Activated CD4-positive, alpha-beta memory T cell treated with anti-CD3 and anti-CD28 coated beads, Interleukin-2, amount 10 ng/mL, durations not matched to agents 7 days and 5 days (primary cell): ENCODE measurements around the gene LOXL4. TPM values are rescaled to one million over a fixed set of nuclear protein-coding genes. Genes with fewer than 3 reads are reported as not detected.

Source experiments
- CTCF ChIA-PET: fragments of 350-600 bp; sonication (Branson Sonifier 250); formaldehyde crosslinking; loops from one replicate; lab custom pipeline; 2021; ENCODE audit warnings: antibody characterized with exemption, inconsistent platforms; lab: Charles Lee
- POLR2A ChIA-PET: fragments of 350-600 bp; sonication (Branson Sonifier 250); formaldehyde crosslinking; loops from one replicate; lab custom pipeline; 2021; ENCODE audit warnings: antibody characterized with exemption; lab: Charles Lee
- DNase-seq: peaks from one replicate; pipeline ENCODE4 v3.0.0-alpha.2; 2020
- H3K27ac Mint-ChIP-seq: one replicate; pipeline ENCODE4 v1.8.0; 2021; ENCODE audit warnings: mild to moderate bottlenecking, mixed read lengths
- H3K27me3 Mint-ChIP-seq: one replicate; pipeline ENCODE4 v1.8.0; 2021; ENCODE audit warnings: mixed read lengths
- H3K36me3 Mint-ChIP-seq: one replicate; pipeline ENCODE4 v1.8.0; 2021; ENCODE audit warnings: low read depth, mixed read lengths
- H3K4me1 Mint-ChIP-seq: one replicate; pipeline ENCODE4 v1.8.0; 2021; ENCODE audit warnings: mixed read lengths
- H3K4me3 Mint-ChIP-seq: one replicate; pipeline ENCODE4 v1.8.0; 2021; ENCODE audit warnings: mild to moderate bottlenecking, mixed read lengths
- H3K9me3 Mint-ChIP-seq: one replicate; pipeline ENCODE4 v1.8.0; 2021; ENCODE audit warnings: mixed read lengths
- total RNA-seq, 2 experiments: library from RNA; stranded (reverse); gene quantifications; one replicate each; pipeline ENCODE4 v1.2.3, GENCODE V29; 2021

LOXL4 gene
- total RNA-seq, 2 experiments from 2014 or later, result not detected

GRCh38 chr10:98306501-98306900, 38.5 kb upstream of the LOXL4 start:
- no peak overlapping the region for H3K27ac Mint-ChIP-seq
- no peaks in the 10 kb centered on the region for H3K36me3 Mint-ChIP-seq
- CTCF ChIA-PET, result interaction anchor here (1.5 kb wide), 1 partner anchor 136 kb away, joined by 4 read pairs; no protein-coding TSS in a partner anchor
- peaks cover 2% of the 10 kb centered on the region for H3K9me3 Mint-ChIP-seq
- H3K4me1 Mint-ChIP-seq, result peaks cover 2% of the 10 kb centered on the region
- DNase-seq, result no peak
- H3K27me3 Mint-ChIP-seq, result peaks cover 36% of the 10 kb centered on the region
- POLR2A ChIA-PET, result no interaction called here
- H3K4me3 Mint-ChIP-seq, result no peak overlapping the region

DNA sequence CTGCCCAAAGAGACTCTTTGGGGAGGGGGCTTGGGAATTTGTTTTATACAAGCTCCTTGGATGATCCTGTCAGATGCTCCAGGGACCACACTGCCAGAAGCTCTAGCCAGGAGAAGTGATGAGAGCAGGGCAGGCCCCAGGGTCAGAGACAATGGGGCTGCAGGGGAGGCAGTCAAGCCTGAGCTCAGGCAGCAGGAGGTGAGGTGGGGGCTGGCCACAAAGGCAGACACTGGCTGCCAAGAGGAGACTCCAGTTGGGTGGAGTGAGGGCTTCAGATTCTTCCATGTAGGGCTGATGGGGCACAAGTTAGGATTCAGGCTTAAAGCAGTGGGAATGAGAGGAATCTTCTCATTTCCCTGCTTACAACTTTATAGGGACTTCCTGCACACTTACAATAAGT, 35.6 kb upstream of the LOXL4 start:
- no peak for DNase-seq
- POLR2A ChIA-PET, result no interaction called here
- Mint-ChIP-seq H3K27me3 (peaks cover 20% of the 10 kb centered on the region), H3K27ac (no peak overlapping the region), H3K36me3 (no peaks in the 10 kb centered on the region), H3K4me1 (no peaks in the 10 kb centered on the region), H3K9me3 (peaks cover 2% of the 10 kb centered on the region), H3K4me3 (no peak overlapping the region)
- CTCF ChIA-PET, result no interaction called here

DNA sequence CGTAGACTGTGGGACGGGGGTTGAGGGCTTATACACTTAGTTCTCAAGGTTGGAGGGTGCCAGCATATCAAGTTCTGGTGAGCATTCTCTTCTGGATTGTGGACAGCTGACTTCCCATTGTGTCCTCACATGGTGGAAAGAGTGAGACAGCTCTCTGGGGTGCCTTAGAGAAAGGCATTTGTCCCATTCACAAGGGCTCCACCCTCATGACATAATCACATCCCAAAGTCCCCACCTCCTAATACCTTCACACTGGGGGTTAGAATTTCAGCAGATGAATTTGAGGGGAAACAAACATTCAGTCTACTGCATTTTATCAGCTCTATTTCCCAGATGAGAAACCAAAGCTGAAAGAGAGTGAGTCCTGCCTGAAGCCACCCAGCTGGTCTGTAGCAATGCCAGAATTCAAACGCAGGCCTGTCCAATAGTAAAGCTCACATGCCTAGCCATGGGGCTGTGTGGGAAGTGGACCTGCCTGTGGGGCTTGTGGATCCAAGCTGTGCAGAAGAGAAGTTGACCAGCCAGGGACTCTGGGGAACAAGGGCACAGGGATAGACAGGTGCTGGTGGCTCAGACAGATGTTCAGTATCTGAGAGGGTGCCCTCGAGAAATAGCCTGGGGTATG, 34.9 kb upstream of the LOXL4 start:
- Mint-ChIP-seq H3K36me3 (no peaks in the 10 kb centered on the region), H3K9me3 (peaks cover 2% of the 10 kb centered on the region), H3K4me3 (no peak overlapping the region), H3K27me3 (peaks cover 15% of the 10 kb centered on the region), H3K27ac (no peak overlapping the region), H3K4me1 (no peaks in the 10 kb centered on the region)
- ChIA-PET POLR2A (no interaction called here), CTCF (no interaction called here)
- no peak for DNase-seq

DNA sequence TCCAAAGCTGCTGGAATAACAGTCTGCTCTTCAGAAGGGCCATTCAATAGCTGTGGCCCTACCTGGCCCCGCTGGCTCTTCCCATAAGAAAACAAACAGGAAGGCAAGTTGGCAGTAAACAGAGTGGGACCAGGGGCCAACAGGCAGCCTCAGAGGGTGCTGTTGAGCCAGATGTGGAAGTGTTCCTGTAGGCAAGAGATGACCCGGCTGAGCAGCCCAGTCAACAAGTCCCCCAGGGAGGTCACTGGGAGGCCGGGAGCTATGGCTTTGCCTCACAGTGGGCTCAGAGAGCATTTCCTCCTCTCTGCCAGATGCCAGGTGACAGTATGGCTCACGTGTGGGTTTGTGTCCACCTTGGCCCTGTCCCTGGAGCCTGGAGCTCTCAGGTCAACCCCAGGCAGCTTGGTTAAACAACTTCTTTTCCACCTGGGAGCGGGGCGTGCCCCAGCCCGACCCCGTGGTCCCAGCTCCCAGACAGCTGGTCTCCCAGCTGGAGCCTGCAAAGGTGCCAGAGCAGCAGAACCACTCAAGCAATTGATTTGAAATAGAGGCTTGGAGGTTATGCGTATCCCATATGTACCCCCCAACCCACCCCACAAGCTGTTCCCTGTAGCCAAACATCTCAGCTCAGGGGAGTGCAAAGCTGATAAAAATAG, 33.8 kb upstream of the LOXL4 start:
- ChIA-PET POLR2A (no interaction called here), CTCF (no interaction called here)
- no peak overlapping the region for H3K27ac Mint-ChIP-seq
- H3K27me3 Mint-ChIP-seq, result peaks cover 12% of the 10 kb centered on the region
- H3K4me3 Mint-ChIP-seq, result no peak overlapping the region
- no peaks in the 10 kb centered on the region for H3K36me3 Mint-ChIP-seq
- H3K9me3 Mint-ChIP-seq, result peaks cover 2% of the 10 kb centered on the region
- H3K4me1 Mint-ChIP-seq, result no peaks in the 10 kb centered on the region
- DNase-seq, result no peak

GRCh38 chr10:98300526-98301229, 32.7 kb upstream of the LOXL4 start:
- ChIA-PET POLR2A (no interaction called here), CTCF (no interaction called here)
- H3K4me3 Mint-ChIP-seq, result no peak overlapping the region
- DNase-seq, result no peak
- H3K36me3 Mint-ChIP-seq, result no peaks in the 10 kb centered on the region
- no peak overlapping the region for H3K27ac Mint-ChIP-seq
- no peaks in the 10 kb centered on the region for H3K4me1 Mint-ChIP-seq
- no peaks in the 10 kb centered on the region for H3K9me3 Mint-ChIP-seq
- H3K27me3 Mint-ChIP-seq, result peaks cover 10% of the 10 kb centered on the region

GRCh38 chr10:98299341-98299740, 31.3 kb upstream of the LOXL4 start:
- DNase-seq, result no peak
- Mint-ChIP-seq H3K36me3 (no peaks in the 10 kb centered on the region), H3K4me1 (no peaks in the 10 kb centered on the region), H3K27me3 (peaks cover 14% of the 10 kb centered on the region), H3K27ac (no peak overlapping the region), H3K9me3 (no peaks in the 10 kb centered on the region), H3K4me3 (no peak overlapping the region)
- ChIA-PET POLR2A (no interaction called here), CTCF (no interaction called here)

DNA sequence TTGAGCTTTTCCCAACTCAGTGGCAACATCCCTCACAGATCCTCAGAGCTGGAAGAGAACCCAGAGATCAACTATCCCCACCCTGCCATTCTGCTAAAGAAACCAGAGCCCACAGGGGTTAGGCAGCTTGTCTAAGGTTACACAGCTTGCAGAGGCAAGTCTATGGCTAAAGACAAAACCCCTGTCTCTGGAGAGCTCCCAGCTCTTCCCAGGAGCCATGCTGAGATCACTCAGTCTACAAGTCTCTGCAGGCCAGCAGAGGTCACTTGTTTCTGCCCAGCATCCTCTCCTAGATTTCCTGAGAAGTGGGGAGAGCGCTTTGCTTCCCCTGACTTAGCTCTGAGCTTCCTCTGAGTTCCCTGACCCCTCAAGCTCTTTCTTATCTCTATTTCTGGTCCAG, 28.5 kb upstream of the LOXL4 start:
- Mint-ChIP-seq H3K27me3 (peaks cover 18% of the 10 kb centered on the region), H3K9me3 (no peaks in the 10 kb centered on the region), H3K36me3 (no peaks in the 10 kb centered on the region), H3K27ac (no peak overlapping the region), H3K4me3 (no peak overlapping the region), H3K4me1 (no peaks in the 10 kb centered on the region)
- DNase-seq, result no peak
- ChIA-PET POLR2A (interaction anchor here (1.3 kb wide), 1 partner anchor 11 kb away, joined by 4 read pairs; no protein-coding TSS in a partner anchor), CTCF (no interaction called here)

DNA sequence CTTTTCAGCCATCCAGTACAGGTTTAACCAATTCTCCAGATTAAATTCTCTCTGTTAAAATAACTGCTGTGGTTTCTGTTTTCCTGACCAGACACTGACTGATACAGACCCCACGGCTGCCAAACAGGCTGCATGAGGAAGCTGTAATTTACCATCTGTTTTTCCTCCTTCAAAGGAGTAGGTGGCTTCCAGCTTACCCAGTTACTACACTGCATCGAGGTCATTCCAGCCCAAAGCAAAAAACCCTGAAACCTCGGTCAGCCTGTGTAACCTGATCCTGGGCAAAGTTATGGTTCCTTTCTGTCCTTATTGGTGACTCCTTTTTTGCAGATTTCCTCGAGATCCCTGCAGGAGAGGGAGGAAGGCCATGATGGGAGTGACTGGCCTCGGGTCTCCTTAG, 27.9 kb upstream of the LOXL4 start:
- Mint-ChIP-seq H3K36me3 (no peaks in the 10 kb centered on the region), H3K27me3 (peaks cover 20% of the 10 kb centered on the region), H3K9me3 (no peaks in the 10 kb centered on the region), H3K4me1 (no peaks in the 10 kb centered on the region), H3K4me3 (no peak overlapping the region), H3K27ac (no peak overlapping the region)
- no peak for DNase-seq
- CTCF ChIA-PET, result no interaction called here
- POLR2A ChIA-PET, result interaction anchor here (1.3 kb wide), 1 partner anchor 10 kb away, joined by 4 read pairs; no protein-coding TSS in a partner anchor

- Mint-ChIP-seq H3K36me3 (no peaks in the 10 kb centered on the region), H3K27ac (no peak overlapping the region), H3K4me1 (no peaks in the 10 kb centered on the region), H3K27me3 (peaks cover 20% of the 10 kb centered on the region), H3K4me3 (no peak overlapping the region), H3K9me3 (no peaks in the 10 kb centered on the region)
- DNase-seq, result no peak
- CTCF ChIA-PET, result no interaction called here
- POLR2A ChIA-PET, result interaction anchor here (1.3 kb wide), 1 partner anchor 10 kb away, joined by 4 read pairs; no protein-coding TSS in a partner anchor
These were observed 27.4 kb upstream of the LOXL4 start for GRCh38 chr10:98295401-98295811.

DNA sequence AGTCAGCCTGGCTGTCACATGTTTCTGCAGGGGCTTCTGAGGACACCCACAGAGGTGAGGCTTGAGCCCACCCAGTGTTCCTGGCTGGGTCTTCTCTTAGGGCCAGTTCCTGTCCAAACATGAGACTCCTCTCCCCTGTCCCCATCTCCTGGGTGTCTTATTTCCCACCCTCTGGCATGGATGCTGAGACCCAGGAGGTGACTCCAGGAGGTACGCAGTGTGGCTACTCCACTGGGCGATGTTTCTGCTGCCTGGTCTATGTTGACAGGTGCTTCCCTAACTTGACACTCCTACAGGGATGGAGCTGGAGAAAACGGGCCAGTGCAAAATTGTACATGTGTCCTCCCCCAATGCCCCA, 26.3 kb upstream of the LOXL4 start:
- POLR2A ChIA-PET, result no interaction called here
- no peak for DNase-seq
- H3K4me3 Mint-ChIP-seq, result no peak overlapping the region
- no peaks in the 10 kb centered on the region for H3K4me1 Mint-ChIP-seq
- no peak overlapping the region for H3K27ac Mint-ChIP-seq
- H3K36me3 Mint-ChIP-seq, result no peaks in the 10 kb centered on the region
- peaks cover 18% of the 10 kb centered on the region for H3K27me3 Mint-ChIP-seq
- H3K9me3 Mint-ChIP-seq, result no peaks in the 10 kb centered on the region
- CTCF ChIA-PET, result no interaction called here

DNA sequence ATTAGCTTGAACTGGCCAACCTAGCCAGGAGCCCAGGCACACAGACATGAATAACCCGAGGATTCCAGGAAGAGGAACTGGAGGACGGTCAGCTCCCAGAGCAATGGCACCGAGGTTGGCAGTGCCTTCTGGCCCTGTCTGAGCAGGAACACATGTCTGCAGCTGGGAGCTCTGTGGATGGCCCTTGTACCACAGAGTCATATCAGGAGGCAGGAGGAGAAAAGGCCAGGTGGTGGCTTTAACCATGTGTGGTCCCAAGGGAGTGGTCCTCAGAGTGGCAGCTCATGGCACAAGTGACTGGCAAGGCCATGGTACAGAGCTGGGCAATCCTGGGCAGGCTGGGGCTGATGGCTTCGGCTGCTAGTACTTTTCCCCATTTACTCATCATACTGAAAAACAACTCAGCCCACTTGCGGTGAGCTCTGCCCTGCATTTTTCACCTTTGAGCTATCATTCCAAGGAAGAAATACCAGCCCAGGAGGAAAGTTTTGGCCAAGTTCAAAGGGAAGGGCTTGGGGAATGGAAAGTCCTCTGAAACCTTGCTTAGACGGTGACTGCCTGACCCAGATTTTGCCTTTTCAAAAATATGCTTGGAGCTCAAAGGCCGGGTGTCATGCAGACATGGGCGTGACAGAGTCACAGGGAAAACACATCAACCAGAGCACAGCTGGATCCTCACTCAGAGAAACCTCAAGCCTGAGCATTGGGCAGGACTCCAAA, 25.7 kb upstream of the LOXL4 start:
- no peak for DNase-seq
- Mint-ChIP-seq H3K9me3 (no peaks in the 10 kb centered on the region), H3K27me3 (peaks cover 18% of the 10 kb centered on the region), H3K27ac (no peak overlapping the region), H3K4me3 (no peak overlapping the region), H3K36me3 (no peaks in the 10 kb centered on the region), H3K4me1 (no peaks in the 10 kb centered on the region)
- CTCF ChIA-PET, result no interaction called here
- POLR2A ChIA-PET, result no interaction called here

GRCh38 chr10:98292971-98293370, 25.0 kb upstream of the LOXL4 start:
- no peaks in the 10 kb centered on the region for H3K9me3 Mint-ChIP-seq

DNA sequence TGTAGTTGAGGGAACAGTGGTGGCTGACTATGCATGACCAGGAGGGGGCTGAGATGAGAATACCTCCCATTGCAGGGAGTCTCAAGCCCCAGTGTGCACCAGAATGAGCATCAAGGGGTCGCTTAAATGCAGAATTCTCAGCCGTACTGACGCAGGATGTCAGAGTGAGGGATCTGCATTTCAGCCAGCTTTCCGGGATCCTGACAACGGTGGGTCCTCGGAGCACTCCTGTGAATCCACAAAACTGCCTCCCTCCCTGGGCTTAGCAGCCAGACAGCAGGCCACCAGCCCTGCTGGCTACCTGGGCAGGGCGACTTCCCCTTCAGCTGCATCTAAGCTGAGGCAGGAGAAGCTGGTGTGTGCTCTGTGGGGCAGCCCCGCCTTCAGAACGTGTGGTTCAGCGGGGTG, 21.8 kb upstream of the LOXL4 start:
- H3K27ac Mint-ChIP-seq, result no peak overlapping the region
- H3K4me1 Mint-ChIP-seq, result no peaks in the 10 kb centered on the region
- DNase-seq, result no peak
- H3K4me3 Mint-ChIP-seq, result no peak overlapping the region
- ChIA-PET POLR2A (no interaction called here), CTCF (no interaction called here)
- H3K36me3 Mint-ChIP-seq, result no peaks in the 10 kb centered on the region
- H3K9me3 Mint-ChIP-seq, result no peaks in the 10 kb centered on the region
- peaks cover 15% of the 10 kb centered on the region for H3K27me3 Mint-ChIP-seq

More at GRCh38 chr10:98292971-98293370, 25.0 kb upstream of the LOXL4 start:
- H3K4me3 Mint-ChIP-seq, result no peak overlapping the region
- ChIA-PET POLR2A (no interaction called here), CTCF (no interaction called here)
- no peaks in the 10 kb centered on the region for H3K4me1 Mint-ChIP-seq
- no peaks in the 10 kb centered on the region for H3K36me3 Mint-ChIP-seq
- H3K27me3 Mint-ChIP-seq, result peaks cover 18% of the 10 kb centered on the region
- H3K27ac Mint-ChIP-seq, result no peak overlapping the region
- no peak for DNase-seq
